ENCODE measurements around the gene CPM.

DNA sequence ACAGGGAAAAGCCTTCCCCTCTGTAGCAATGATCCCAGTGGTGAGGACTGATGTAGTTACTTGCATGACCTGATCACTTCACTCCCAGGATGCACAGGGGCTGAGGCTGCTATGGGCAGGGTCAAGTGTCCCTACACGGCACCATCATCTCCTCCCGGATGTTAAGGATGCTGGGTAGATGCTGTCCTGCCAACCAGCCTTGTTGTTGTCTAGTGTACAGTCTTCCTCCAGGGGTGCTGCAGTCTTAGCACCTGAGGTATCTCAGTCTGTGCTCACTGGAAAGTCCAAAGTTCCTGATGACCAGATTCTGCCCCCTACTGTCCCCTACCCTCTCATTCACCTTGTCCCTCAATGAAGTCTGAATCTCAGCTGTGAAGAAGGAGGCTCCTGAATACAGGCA, 20.1 kb downstream of the CPM start:
- TF ChIP-seq, protein P1, sequence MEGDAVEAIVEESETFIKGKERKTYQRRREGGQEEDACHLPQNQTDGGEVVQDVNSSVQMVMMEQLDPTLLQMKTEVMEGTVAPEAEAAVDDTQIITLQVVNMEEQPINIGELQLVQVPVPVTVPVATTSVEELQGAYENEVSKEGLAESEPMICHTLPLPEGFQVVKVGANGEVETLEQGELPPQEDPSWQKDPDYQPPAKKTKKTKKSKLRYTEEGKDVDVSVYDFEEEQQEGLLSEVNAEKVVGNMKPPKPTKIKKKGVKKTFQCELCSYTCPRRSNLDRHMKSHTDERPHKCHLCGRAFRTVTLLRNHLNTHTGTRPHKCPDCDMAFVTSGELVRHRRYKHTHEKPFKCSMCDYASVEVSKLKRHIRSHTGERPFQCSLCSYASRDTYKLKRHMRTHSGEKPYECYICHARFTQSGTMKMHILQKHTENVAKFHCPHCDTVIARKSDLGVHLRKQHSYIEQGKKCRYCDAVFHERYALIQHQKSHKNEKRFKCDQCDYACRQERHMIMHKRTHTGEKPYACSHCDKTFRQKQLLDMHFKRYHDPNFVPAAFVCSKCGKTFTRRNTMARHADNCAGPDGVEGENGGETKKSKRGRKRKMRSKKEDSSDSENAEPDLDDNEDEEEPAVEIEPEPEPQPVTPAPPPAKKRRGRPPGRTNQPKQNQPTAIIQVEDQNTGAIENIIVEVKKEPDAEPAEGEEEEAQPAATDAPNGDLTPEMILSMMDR (IDR thresholded peaks at IDR 0.05; ENCODE audit: low read depth, low read length, missing input control) = no peak
- TF ChIP-seq JUND (IDR thresholded peaks at IDR 0.05) (no peak), YY1 (IDR thresholded peaks at IDR 0.05) (no peak)
- TF ChIP-seq, protein P2, sequence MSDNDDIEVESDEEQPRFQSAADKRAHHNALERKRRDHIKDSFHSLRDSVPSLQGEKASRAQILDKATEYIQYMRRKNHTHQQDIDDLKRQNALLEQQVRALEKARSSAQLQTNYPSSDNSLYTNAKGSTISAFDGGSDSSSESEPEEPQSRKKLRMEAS (IDR thresholded peaks at IDR 0.05) = no peak
